ENCODE data around the gene COL4A2.

COL4A2 gene

DNA sequence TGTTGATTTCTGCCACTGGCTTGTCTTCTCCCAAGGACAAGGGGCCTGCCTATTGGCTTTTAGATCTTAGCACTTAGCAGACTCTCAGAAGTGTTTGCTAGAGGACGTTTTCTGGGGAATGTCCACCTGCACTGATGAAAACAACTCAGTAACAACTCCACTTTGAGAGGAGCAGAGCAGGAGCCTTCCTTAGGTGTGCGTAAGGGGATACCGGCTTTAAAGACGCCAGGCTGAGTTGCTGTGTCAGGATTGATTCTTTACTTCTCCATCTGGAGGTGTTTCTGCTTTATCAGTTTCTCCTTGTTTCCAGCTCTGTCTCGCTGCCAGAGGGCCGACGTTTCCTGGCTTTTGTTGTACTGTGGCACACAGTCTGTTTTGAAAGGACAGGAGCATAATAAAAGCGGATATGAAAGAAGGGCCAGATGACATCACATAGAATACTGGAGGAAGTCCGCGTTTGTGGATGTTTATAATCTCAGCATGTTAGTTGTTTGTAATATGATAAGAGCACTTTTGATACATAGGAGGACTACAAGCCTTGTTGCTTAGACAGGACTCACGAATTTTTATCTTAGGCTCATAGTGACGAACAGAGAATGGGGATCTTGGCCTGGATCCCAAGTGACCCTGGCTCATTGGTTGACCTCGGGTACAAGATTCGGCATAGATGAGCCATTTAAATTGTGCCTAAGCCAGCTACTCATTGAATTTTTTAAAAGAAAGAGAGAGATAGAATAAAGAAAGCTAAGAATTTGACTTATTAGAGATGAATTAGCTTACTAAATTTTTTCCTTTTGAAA lies 34.6 kb downstream of the COL4A2 start:
- no peak for DNase-seq

DNA sequence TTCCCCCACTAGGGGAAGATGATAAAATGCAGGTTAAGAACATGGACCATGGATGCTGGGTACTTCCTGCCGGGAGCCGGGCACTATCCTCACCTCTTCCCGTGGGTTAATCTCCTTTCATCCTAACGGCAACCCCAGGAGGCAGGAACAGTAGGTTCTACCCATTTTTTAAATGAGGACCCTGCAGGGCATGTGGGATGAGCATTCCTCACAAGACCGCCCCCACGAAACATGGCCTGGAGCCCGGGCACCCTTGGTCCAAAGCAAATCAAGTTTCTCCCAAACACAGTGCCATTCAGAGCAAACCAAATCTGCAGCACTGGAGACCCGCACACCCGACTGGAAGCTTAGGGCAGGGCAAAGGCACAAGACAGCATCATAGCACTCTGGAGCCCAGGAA lies 35.4 kb downstream of the COL4A2 start:
- no peak for DNase-seq

DNA sequence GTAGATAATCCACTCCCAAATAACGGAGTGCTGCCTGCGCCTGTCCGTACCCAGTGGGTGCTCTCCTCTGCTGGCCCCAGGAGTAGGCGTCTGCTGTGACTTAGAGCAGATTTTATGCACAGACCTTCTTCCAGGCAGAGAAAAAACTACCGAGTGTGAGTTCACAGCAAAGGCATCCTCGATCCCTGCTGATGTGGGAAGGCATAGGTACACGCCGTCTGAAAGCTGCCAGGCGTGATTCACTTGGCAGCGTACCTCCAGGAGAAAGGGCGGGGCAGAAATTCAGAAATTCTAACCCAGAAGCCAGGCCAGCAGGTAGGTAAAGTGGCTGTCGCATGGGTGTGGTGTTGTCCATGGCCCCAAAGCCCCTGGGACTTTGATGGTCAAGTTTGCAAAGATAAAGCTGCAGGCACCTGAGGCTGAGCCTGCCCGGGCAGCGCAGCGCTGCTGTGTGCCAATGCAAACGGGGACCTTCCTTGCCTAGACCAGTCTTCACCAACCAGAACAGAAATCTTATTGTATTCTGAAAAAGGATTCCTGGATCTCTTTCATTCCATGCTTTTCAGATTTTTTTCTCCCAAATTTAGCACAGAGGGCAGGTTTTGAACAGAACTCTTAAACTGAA lies 36.3 kb downstream of the COL4A2 start:
- no peak for DNase-seq

DNA sequence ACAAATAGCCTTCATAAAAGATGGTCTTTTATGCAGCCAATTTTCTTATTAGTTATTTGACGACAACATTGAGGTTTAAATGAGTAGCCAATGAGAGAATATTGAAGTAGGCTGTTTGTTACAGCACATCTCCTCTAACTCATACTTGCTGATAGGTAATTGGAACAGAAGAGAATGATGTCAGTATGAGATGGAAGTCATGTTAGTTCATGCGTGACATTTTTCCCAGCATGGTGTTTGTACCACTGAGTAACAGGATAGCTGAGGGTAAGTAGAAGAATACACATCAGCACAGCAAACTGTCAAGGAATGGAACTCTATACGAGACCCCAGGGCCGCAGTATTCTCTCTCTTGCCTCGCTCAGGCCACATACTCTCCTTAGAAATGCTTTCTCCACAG lies 37.2 kb downstream of the COL4A2 start:
- DNase-seq, result no peak

DNA sequence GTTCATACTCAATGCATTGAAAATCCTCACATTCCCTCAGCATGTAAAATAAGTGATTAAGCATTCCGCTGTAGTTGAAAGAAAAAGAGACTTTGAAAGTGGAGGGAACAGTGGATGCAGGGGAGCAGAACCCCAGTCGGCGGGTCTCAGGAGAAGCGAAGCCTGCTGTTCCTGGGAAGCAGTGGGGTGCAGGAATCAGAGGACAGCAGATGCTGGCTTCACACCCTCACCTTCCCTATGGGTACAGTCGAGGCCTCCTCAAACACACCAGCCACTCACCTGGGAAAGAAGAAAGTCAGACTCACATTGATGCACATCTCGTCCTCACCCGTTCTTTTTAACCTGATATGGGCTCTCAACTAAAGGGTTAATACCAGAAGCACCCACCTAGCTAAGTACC lies 38.2 kb downstream of the COL4A2 start:
- no peak for DNase-seq

DNA sequence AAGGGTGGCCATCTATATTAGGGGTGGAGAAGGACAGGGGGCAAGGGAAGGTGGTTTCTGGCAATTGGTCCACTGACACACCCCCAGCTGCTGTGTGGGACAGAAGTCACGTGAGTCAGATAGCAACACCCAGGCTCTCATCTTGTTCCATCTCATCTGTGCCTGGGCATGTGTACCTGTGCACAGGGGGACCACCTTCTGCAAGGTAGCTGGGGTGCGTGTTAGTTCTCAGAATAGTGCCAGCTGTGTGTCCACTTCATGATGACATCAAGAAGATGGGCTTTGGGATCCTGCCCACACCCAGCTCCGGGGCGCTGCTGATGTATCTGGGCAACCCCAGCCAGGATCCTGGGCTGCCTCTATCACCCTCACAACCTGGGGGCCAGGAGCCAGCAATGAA lies 38.6 kb downstream of the COL4A2 start:
- DNase-seq, result no peak

DNA sequence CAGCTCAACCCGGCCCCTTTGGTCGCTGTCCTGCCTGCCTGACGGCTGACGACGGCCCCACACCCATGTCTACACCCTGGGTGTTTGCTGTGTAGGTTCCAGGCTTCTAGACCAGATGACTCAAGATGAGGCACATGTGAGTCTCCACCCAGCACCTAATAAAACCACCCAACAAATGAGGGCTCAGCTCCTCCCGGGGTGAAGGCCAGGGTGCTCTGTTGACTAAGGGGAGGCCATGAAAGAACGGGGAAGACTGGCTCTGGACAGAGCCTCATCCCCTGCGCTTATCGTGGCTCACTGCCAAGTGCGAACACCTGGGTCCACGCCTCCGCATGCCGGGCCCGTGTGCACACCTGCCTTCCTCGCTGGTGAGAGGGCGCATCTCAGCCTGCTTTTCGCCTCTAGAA lies 39.6 kb downstream of the COL4A2 start:
- no peak for DNase-seq

DNA sequence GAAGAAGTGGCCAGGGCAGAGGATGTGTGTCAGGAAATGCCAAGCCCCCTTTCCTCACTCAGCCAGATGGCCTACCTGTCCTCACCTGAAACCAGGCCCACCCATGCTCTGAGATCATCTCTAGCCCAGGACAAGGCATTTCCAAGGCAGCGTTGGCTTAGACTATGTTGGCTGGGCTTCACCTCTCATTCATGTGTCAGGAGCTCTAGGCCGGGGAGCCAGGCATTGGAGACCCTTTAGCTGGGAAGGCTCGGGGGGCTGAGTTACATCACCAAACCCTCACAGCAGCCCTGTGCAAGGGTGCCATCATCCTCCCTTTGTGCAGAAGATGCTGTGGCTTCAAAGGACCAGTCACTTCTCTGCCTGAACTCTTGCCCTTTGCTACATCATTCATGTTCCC lies 40.0 kb downstream of the COL4A2 start:
- no peak for DNase-seq

DNA sequence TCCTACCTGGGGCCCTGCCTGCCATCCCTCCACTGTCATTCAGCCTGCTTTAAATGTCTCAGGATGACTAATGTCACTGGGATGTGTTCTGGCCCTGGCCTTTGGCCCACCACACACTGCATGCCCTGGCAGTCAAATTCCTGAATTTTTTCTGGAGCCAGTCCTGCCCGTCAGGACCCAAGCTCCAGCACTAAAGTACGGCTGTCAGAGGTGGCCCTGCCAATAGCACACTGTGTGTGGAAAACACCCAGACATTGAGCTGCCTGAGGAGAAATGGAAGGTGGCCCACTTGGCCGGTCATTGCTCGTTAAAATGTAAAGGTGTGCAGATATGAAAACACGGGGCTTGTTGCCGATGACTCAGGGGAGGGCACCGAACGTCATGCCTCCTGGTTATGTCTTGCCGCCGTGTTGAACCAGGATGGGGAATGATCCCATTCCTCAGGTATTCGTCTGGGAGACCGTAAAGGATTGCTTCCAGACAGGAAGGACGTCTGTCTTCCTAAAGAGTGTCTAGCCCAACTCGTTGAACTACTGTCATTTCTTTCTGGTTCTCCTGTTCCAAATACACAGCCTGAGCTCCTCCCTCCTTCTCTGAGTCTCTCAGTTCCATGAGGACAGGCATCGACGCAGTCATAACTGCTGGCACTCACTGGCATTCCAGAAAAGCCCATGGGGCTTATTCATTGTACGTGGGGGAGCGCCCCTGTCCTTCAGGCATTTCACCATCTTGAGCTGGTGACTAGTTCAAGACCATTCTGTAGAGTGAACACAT lies 40.6 kb downstream of the COL4A2 start:
- DNase-seq, result peak; percentile 95

DNA sequence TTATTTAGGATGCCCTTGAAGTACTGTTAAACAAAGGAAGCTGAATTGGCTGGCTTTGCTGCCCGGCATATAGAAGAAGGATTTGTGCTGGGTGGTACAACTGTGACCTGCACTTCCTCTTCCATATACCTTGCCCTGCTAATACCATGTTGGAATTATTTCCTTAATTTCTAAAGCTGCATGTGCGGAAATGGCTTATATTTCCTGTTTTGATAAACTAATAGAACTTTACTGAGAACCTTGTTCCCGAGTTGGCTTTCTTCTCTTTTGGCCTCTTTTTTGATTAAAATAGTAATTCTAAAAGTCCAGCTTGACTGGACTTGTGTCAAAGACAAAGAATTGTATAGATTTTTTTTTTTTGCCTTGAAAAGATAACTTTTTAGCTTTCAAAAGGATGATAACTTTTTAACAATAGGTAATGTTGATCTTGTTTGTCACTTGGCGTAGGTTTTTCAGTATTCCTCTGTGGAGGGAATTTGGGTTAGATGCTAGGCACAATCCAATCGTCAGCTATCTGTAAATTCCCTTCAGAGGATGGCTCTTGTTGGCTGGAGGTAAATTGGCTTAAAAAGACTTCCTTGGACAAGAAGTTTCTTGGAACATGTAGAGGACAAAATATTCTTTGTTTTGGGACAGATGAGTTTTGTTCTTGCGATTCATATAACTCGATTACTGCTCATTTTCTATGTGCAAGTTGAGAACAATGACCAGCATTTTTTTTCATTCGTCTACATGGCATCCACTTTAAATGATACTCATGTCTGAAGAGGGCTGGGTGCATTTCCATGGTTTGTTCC lies 41.4 kb downstream of the COL4A2 start:
- no peak for DNase-seq

DNA sequence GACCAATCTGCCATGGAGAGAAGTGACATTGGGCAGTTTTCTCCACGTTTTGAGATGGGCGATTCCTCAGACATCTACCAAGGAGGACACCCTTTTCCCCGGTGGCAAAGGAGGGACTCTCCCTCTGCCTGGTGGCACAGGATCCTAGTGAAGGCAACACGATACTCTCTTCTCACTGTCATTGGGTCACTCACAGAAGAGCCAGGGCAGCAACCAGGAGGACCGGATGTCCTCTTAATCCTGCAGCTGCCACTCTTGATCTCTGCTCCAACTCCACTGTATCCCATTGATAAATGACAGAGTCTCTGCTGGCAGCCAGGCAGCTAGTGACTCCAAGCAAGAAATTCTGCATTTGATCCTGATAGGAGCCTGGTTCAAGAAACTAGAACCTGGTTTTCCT lies 42.2 kb downstream of the COL4A2 start:
- DNase-seq, result no peak

DNA sequence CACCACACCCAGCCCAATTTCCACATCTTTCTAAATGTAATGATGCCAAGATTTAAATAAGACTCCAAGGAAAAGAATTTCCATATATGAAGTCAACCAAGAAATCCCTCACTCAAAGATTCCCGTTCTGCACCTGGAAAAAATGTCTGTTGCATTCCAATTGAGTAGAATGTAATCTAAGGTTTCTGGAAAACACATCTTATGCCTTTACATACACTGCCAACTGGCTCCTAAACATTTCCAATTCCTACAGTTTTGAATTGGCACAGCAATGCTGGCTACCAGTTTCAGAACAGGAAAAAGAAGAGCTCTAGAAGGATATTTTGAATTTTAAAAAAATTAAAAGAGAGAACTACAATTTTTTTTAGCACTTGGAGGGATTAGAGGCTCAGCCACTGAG lies 43.0 kb downstream of the COL4A2 start:
- DNase-seq, result no peak

DNA sequence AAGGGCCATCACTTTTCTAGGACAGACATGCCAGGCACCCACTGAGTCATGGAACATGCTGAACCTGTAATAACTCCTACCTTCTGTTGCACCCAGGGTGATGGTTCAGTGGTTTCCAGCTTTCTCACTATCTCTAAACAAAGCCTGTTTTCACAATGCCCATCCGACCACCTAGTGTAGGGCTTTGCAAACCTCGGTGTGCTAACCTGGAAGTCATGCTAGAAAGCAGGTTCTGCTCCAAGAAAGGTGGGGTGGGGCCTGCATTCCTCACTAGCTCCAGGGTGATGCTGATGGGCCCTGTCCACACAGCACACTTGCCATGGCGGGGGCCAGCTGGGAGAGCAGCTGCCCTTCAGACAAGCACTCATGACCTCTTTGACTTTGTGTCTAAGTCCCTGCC lies 43.4 kb downstream of the COL4A2 start:
- peak; percentile 31 for DNase-seq

DNA sequence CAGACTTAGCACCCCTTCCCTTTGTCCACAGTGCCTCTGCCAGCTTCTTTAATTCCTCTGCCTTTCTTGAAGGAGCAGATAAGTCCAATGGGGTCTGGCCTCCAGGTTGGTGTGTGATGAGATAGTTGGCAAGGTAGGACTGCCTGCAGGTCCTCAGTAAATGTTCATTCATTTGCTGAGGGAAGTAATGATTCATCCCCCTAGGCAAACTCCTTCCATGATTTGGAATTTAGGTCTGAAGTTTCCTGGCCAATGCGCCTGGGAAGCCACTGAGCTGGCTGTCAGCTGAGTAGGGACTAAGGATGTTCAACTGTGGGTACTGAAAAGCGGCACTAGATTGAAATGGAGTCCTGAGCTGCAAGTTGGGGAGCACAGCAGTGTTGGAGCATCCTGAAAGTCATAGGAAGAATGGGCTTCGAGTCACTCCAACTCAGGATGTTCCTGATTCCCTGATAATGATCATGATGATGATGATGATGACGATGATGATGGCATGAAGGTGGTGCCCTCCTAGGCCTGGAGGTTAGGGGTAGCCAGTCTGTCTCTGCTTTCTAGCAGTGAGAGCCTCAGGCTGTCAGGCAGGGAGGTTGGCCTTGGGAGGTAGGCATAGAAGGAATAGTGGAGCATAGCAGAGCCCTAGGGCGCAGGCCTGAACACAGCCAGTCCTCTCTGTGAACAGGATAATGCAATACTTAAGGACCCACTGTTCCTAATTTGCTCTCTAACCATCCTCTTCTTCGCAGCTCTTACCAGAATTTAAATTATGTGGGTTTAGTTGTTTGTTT lies 44.7 kb downstream of the COL4A2 start:
- DNase-seq, result no peak

DNA sequence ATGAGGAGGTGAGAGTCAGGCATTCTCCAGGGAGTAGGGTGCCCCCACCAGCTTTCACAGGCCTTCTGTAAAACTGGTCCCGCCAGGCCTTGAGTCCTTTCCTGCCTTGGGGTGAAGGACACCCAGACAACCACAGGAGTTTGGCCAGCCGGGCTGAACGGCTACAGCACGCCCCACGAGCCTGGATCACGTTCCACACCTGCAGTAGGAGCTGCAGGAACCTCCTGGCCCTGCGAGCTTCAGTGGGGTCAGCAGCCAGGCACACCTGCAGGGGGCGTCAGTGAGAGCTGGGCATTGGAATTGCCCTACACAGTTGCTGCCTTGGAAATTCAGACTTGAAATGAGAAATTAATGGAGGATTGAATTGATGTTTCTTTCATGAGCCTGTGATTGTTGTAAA lies 45.7 kb downstream of the COL4A2 start:
- no peak for DNase-seq

DNA sequence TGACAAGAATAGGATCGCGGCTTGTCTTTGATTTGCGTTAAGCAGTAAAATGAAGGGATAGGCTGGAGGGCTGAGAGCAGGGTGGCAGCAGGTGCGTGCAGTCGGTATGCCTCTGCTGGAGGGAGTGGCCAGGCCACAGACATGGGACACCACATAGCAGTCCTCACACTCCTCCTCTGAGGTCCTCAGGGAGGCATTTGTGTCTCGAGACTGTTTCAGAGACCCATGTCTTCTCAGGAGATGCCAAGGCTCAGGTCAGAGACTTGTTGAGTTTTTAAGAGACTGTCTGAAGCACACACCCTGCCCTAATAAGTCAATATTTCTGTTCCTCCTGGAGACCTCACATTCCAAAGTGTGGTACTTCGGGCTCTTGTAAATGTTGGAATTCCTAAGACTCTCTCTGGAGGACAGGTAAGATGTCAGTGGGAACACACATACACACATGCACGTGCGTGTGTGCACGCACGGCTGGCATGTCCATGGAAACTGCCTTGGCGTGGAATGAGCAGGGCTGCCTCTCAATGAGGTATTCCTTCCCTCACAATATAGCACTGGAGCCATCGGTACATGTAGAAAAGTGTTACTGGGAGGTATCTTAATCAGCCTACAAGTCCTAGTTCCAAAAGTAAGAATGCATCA lies 46.4 kb downstream of the COL4A2 start:
- no peak for DNase-seq

DNA sequence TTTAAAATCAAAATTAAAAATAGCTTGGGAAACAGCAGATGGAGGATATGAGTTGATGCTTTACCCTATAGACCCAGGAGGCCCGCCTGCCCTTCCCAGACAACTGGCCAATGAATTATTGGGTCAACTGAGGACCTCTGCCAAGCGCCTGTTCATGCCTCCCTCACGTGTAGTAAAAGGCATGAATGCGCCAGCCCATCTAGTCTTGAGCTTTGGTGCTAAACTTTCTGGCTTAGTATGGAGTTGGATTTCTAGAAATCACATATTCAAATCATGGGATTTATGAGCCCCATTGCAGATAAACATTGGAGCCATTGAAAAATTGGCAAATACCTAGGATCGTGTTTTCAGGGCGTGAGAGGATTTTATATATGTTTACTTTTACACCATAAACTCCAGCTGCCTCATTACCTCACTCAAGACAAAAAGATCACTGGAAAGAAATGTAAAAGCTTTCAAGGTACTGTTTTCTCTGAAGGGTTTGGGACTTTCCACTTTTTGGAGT lies 47.1 kb downstream of the COL4A2 start:
- no peak for DNase-seq

DNA sequence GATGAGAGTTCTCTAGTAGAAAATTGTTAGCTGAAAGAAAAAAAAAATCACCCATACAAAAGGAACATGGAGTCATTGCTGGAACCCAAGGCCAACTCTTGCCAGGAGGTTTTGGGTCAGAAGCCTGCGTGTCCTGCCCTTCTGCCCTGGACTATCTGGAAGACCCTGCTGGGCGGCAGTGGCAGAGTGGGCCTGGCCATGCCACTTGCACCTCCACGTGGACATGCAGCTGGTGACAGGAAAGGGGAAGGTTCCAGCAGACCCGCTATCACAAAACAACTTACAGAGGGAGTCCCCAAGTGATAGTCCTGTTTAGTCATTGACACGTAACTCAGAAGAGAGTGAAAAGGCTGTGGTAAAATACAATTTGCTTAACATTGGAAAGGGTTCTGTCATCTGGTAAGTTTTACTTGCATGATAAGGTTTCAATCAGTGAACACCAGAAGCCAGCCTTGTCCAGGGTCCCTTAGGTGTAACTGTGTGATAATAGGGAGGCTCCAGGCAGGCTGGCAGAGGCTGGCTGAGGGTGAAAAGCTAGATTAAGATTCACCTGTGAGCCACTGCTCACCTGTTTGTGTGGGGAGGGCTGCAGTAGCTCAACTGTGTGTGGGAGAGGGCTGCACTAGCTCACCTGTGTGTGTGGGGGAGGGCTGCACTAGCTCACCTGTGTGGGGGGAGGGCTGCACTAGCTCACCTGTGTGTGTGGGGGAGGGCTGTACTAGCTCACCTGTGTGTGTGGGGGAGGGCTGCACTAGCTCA lies 47.8 kb downstream of the COL4A2 start:
- no peak for DNase-seq

DNA sequence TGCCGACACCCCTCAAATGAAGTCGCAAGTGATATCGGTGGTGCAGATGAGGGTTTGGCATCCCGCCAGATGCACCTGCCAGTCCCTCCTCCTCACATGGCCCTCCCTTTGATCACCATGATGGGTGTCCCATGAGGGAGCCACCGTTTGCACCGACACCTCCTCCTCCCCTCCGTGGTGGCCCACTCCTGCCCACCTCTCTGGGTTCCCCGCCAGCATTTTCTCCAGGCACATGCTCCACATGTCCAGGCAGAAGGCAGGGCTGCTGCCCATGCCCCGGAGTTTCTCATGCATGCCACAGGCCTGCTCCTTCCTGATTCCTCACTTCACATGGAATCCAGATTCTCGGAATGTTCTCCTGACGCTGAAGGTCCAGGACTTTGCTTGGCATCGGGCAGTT lies 49.3 kb downstream of the COL4A2 start:
- DNase-seq, result no peak

DNA sequence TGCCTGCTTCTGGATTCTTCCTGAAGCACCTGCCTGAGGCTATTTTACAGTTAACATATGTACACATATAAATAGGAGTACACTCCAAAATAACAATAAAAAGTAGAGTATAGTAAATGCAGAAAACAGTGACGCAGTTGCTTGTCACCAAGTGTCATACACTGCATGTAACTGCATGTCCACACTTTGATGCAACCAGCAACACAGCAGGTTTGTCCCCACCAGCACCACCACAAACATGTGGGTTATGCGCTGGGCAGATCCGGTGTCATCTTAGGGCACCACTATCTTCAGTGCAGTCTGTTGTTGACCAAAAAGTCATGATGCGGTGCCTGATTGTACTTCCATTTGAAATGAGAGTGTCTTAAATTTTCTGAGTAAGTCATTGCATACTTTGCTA lies 51.3 kb downstream of the COL4A2 start:
- DNase-seq, result no peak

DNA sequence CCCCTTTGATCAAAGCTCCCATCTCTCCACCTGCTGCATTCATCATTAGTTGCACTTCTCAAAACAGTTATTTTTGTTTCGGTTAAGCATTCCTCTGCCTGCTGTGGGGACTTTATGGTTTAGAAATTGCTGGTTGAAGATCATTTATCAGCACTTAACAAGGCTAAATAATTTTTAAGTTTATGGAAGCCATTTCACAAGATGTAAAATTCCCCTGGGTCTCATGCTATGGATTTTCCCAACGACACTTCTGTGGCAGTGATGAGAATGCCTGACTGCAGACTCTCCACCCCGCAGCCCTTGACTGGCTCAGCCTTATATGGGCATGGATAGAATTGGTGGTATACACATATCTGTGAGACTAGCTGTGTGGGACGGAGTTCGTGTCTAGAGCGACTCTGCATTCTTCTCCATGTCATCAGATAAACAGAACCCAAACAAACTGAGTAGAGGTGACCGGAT lies 52.8 kb downstream of the COL4A2 start:
- DNase-seq, result no peak
